GM12864 (cell line): ENCODE data around the gene TFF3.

Experiments
- DNase-seq: peaks from one replicate; pipeline ENCODE4 v3.0.0-alpha.2; 2011; ENCODE audit warnings: low read depth
- H3K4me3 ChIP-seq: 2 replicates; pipeline ENCODE4 v1.5.1; 2011; ENCODE audit warnings: mild to moderate bottlenecking, low read depth, low read length, control low read depth
- TF ChIP-seq, protein P1 (sequence below): IDR thresholded peaks from 2 replicates; pipeline ENCODE4 v1.5.1; 2011; ENCODE audit warnings: low read depth, mild to moderate bottlenecking, moderate library complexity, low read length, control low read depth, inconsistent platforms; ENCODE audit errors: missing control alignments

TFF3 gene

DNA sequence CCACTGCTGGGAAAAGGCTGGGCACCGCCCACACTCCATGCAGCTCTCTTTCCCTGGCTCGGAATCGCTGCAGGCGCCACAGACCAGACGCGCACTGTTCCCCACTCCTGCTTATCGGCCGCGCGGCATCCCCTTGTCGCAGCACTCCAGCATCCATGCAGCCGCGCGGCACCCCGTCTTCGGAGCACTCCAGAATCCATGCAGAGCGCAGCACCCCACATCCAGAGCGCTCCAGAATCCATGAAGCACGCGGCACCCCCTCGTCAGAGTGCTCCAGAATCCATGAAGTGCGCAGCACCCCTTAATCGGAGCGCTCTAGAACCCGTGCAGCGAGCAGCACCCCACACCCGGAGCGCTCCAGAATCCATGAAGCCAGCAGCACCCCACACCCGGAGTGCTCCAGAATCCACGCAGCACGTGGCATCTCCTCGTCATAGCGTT, 9.5 kb downstream of the TFF3 start:
- TF ChIP-seq, protein P1, sequence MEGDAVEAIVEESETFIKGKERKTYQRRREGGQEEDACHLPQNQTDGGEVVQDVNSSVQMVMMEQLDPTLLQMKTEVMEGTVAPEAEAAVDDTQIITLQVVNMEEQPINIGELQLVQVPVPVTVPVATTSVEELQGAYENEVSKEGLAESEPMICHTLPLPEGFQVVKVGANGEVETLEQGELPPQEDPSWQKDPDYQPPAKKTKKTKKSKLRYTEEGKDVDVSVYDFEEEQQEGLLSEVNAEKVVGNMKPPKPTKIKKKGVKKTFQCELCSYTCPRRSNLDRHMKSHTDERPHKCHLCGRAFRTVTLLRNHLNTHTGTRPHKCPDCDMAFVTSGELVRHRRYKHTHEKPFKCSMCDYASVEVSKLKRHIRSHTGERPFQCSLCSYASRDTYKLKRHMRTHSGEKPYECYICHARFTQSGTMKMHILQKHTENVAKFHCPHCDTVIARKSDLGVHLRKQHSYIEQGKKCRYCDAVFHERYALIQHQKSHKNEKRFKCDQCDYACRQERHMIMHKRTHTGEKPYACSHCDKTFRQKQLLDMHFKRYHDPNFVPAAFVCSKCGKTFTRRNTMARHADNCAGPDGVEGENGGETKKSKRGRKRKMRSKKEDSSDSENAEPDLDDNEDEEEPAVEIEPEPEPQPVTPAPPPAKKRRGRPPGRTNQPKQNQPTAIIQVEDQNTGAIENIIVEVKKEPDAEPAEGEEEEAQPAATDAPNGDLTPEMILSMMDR: no peak
- DNase-seq: no peak
- no peak overlapping the region for H3K4me3 ChIP-seq

DNA sequence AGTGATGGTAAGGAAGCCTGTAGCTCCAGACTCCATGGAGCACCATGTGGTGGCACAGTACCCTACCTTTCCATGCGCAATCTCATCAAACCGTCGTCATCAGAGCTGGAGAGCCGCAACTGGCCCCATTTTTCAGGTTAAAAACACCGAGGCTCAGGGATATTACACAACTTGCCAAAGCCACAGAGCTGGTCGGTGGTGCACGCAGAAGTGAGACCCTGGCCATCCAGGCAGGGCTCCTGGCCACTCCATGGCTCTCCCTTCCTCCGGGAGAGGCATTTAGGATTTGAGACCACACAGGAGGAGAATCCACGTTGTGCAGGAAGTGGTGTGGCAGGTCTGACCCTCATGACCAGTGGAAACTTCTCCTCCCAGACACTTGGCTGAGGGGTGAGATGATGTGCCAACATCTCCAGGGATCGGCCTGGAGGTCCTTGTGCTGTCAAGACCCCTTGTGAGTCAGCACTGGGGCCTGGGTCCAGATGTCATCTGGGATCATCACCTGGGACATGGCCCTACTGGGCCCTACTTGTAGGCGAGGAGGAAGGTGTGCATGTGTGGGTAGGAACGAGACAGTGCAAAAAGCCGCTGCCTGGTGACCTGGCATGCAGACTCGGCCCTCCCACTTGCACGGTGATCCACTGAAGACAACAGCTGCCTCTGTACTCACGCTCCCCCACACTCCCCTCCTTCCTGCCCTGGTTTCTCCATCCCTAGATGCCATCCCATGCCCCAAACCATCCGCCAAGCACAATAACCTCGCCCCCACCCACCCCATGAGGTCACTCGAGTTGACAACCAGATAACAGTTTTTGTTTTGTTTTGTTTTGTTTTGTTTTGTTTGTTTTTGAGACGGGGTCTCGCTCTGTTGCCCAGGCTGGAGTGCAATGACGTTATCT, 10.4 kb downstream of the TFF3 start:
- no peak overlapping the region for H3K4me3 ChIP-seq
- no peak for DNase-seq
- TF ChIP-seq, protein P1: no peak

DNA sequence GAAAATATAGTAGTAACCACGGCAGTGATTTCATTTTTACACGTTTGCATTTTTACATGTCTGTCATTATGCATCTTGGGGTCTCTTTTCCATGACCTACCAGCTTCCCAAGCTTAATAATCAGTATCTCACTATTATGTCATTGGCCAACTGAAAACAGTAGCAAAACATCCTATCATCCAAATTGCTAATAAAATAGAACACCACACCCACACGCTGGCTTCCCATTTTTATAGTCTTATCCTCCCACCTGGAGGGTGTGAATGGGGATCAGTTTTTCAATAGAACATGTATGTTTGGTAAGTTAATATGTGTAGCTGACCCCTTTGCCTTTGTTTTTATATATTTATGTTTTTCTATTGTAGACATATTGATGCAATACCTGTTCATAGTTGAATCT, 11.8 kb downstream of the TFF3 start:
- TF ChIP-seq, protein P1: no peak
- no peak overlapping the region for H3K4me3 ChIP-seq

DNA sequence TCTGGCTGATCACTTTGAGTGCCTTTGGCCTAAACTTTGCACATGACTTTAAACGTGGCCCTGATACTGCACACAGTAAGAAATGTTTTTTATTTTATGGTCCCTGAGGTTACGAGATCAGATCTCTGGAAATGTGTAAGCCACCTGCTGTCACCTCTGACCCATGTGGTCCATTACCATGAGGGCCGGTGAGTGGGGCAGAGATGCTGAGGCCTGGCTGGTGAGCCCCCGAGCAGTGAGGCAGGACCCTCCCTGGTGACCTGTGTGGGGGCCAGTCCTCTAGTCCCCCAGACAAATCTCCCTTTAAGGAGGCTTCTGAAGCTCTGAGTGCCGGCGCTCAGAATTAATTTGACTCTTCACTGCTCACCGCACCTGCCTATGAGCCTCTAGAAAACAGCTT, 12.4 kb downstream of the TFF3 start:
- DNase-seq: no peak
- H3K4me3 ChIP-seq: no peak overlapping the region
- TF ChIP-seq, protein P1: no peak

More for the DNA sequence above, 11.8 kb downstream of the TFF3 start:
- no peak for DNase-seq

DNA sequence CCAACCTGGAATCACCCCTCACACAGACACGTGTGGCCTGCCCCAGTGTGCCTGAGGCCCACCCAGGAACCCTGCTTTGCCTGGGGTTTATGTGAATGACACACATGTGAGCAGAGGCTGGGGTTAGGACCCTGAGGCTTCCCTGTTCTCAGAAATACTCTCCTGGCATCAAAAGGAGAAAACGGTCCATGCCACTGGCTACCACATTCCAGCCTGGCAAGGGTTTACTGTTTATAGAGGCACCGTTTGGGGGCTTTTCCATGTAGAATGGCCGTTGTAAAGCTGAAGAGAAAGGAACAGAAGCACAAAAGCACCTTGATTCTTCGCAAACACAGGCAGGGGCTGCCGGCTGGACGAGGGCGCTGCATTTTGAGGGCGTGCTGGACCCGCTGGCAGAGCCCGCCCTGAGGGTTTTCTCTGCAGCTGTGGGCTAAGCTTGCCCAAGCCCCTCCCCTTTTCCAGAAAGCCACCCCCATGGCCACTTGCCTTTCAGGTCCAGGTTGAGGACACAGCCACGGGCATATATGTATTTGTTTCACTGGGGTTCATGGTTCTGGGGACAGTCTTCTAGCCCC, 13.0 kb downstream of the TFF3 start:
- no peak overlapping the region for H3K4me3 ChIP-seq
- DNase-seq: no peak
- TF ChIP-seq, protein P1: no peak

DNA sequence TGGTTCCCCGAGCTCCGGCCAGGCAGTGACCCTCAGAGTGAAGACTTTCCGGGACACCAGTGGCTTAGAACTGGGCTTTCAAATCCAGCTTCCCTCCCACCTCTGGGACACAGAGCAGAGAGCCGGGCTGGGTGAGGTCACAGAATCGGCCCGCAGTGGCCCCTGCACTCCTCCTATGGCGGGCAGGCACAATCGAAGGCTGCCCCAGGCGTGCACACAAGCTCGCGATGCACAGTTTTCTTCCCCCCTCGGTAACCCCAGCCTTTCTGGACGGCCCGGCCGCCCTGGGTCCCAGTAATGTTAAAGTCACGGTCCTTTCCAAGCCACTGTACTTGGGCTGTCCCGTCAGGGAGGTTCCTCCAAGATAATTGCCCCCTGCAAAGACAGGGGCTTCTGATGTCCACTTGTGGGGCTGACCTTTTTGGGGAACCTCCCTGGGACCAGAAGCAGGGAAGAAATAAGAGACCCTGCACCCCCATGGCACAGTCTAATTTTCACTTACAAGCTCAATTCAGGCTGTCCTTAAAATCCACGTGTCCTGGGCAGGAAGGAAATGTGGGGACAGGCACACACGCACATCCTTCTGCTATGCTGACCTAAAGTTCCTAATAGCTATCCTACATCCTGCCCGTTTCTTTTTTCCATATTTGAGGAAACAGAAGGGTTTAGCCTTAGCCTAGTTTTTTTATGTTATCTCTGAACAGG, 13.7 kb downstream of the TFF3 start:
- DNase-seq: no peak
- TF ChIP-seq, protein P1: no peak

More for the DNA sequence above, 13.7 kb downstream of the TFF3 start:
- no peak overlapping the region for H3K4me3 ChIP-seq
